Subcutaneous adipose tissue (tissue), 4 donors: Measurements from ENCODE around the gene CCNE1. TPM values are rescaled to one million over a fixed set of nuclear protein-coding genes. Genes with fewer than 3 reads are reported as not detected.

Experiments
- CTCF ChIP-seq: fragments of 450-650 bp; IDR thresholded peaks from one replicate; pipeline ENCODE4 v1.5.1; 2016; ENCODE audit warnings: low read depth, mild to moderate bottlenecking, control low read depth, antibody characterized with exemption, moderate library complexity
- total RNA-seq, 4 donors: library from RNA; depleted of rRNA; stranded (reverse); fragments of >200 nt; gene quantifications; one replicate each; pipeline ENCODE4 v1.1.0, GENCODE V29; 2016

CCNE1 gene
- total RNA-seq, 4 donors from 2014 or later = 1.1 to 2.7 (median 2.1) TPM

- no peak for TF ChIP-seq CTCF
These were observed 25.7 kb downstream of the CCNE1 start for GRCh38 chr19:29837448-29837981.

GRCh38 chr19:29837996-29838395, 26.2 kb downstream of the CCNE1 start:
- no peak for TF ChIP-seq CTCF

- TF ChIP-seq CTCF = no peak
These were observed 28.5 kb downstream of the CCNE1 start for GRCh38 chr19:29840066-29840950.

- TF ChIP-seq CTCF = no peak
These were observed 29.4 kb downstream of the CCNE1 start for GRCh38 chr19:29841209-29841558.

- TF ChIP-seq CTCF = no peak
These were observed 30.0 kb downstream of the CCNE1 start for GRCh38 chr19:29841559-29842367.

- TF ChIP-seq CTCF = no peak
These were observed 30.8 kb downstream of the CCNE1 start for GRCh38 chr19:29842471-29843179.
